MCF 10A (cell line): ENCODE data around the gene CNOT2. TPM values are rescaled to one million over a fixed set of nuclear protein-coding genes. Genes with fewer than 3 reads are reported as not detected.

Experiments
- BruUV-seq: library from RNA; stranded (reverse); fragments of 400-500 nt; replicated peaks from 2 replicates; lab custom pipeline; 2021; lab: Mats Ljungman, UMichigan
- CTCF ChIA-PET: fragments of 300-600 bp; sonication (Branson Sonifier 250); formaldehyde crosslinking; extraction: SDS; loops from one replicate; lab custom pipeline; 2021; ENCODE audit warnings: antibody characterized with exemption, inconsistent platforms; lab: Yijun Ruan, JAX
- POLR2A ChIA-PET: fragments of 300-600, 350-650 bp; sonication (Branson Sonifier 250); formaldehyde crosslinking; extraction: SDS; loops from one replicate; lab custom pipeline; 2020; ENCODE audit warnings: antibody characterized with exemption, inconsistent platforms; lab: Yijun Ruan, JAX
- DNase-seq: peaks from one replicate; pipeline ENCODE4 v3.0.0-alpha.2; 2018; ENCODE audit not compliant: unreplicated experiment
- H3K27ac Mint-ChIP-seq: one replicate; pipeline ENCODE4 v1.8.0; 2022; ENCODE audit warnings: mild to moderate bottlenecking, low read depth, mixed read lengths; ENCODE audit not compliant: unreplicated experiment
- H3K27me3 Mint-ChIP-seq: one replicate; pipeline ENCODE4 v1.8.0; 2022; ENCODE audit warnings: mixed read lengths; ENCODE audit not compliant: insufficient read depth, unreplicated experiment
- H3K36me3 Mint-ChIP-seq: one replicate; pipeline ENCODE4 v1.8.0; 2022; ENCODE audit warnings: mild to moderate bottlenecking, moderate library complexity, mixed read lengths; ENCODE audit not compliant: insufficient read depth, unreplicated experiment
- H3K4me1 Mint-ChIP-seq: one replicate; pipeline ENCODE4 v1.8.0; 2022; ENCODE audit warnings: mixed read lengths; ENCODE audit not compliant: insufficient read depth, unreplicated experiment
- H3K4me3 Mint-ChIP-seq: one replicate; pipeline ENCODE4 v1.8.0; 2022; ENCODE audit warnings: mild to moderate bottlenecking, moderate library complexity, mixed read lengths; ENCODE audit not compliant: unreplicated experiment
- H3K9me3 Mint-ChIP-seq: one replicate; pipeline ENCODE4 v1.8.0; 2022; ENCODE audit warnings: mixed read lengths; ENCODE audit not compliant: unreplicated experiment
- intact Hi-C: fragments of 100-400 bp; cut with micrococcal nuclease; formaldehyde crosslinking; loops from 2 replicates; pipeline ENCODE4 v1.14.1; 2022
- total RNA-seq: library from RNA; stranded (reverse); gene quantifications from 2 replicates; pipeline ENCODE4 v1.2.3, GENCODE V29; 2022
- TF ChIP-seq, protein P1 (sequence below): fragments of 200-600 bp; IDR thresholded peaks from one replicate; pipeline ENCODE4 v1.8.0; 2022; ENCODE audit warnings: antibody characterized with exemption, mild to moderate bottlenecking; ENCODE audit not compliant: unreplicated experiment

The CNOT2 gene
- total RNA-seq, 1 experiment from 2014 or later: 91.0 TPM

DNA sequence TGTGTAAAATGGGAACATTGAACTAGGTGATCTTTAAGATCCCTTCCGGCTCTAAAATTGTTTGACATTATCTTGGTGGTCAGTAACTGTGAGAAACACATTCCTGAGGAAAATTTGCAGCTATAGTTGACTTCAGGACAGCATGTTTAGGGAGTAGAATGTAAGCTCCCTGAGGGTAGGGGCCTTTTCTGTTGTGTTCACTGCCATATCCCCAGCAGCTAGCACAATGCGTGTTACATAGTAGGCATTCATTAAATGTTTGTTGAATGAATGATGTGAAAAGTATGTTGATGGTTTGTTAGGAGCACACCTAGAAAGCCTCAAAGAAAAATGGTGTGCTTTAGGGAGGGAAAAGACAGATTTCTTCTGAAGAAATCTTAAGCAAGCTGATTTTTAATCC lies 84.3 kb downstream of the CNOT2 start:
- BruUV-seq: no TSS peak
- Mint-ChIP-seq H3K9me3 (no peaks in the 10 kb centered on the region), H3K4me1 (peaks cover 8% of the 10 kb centered on the region), H3K27me3 (no peaks in the 10 kb centered on the region), H3K36me3 (peaks cover 39% of the 10 kb centered on the region), H3K27ac (no peak overlapping the region), H3K4me3 (no peak overlapping the region)
- ChIA-PET POLR2A (interaction anchor here (1.3 kb wide), 1 partner anchor 25 kb away, joined by 3 read pairs; no protein-coding TSS in a partner anchor), CTCF (interaction anchor here (1.5 kb wide), 1 partner anchor 448 kb away, joined by 4 read pairs; no protein-coding TSS in a partner anchor)
- DNase-seq: no peak
- TF ChIP-seq, protein P1, sequence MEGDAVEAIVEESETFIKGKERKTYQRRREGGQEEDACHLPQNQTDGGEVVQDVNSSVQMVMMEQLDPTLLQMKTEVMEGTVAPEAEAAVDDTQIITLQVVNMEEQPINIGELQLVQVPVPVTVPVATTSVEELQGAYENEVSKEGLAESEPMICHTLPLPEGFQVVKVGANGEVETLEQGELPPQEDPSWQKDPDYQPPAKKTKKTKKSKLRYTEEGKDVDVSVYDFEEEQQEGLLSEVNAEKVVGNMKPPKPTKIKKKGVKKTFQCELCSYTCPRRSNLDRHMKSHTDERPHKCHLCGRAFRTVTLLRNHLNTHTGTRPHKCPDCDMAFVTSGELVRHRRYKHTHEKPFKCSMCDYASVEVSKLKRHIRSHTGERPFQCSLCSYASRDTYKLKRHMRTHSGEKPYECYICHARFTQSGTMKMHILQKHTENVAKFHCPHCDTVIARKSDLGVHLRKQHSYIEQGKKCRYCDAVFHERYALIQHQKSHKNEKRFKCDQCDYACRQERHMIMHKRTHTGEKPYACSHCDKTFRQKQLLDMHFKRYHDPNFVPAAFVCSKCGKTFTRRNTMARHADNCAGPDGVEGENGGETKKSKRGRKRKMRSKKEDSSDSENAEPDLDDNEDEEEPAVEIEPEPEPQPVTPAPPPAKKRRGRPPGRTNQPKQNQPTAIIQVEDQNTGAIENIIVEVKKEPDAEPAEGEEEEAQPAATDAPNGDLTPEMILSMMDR: no peak
- intact Hi-C loops: no loop called here

DNA sequence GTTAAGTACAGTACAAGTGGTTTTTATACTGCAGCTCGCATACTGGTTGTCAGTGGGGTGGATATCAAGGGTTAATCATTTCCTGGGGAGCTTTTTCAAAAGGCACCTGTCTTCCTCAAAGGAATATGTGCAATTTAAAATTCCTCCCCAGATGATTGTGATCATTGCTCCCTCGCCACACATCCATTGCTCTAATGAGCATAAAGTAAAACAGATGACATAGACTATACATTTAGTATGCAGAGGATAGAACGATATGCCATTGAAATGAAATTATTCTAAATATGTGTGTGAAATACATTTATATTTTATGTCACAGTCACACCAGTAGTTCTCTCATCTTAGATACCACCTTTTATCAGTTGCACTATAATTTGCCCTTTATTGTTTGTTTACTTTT lies 86.5 kb downstream of the CNOT2 start:
- CTCF ChIA-PET: interaction anchor here (2.3 kb wide), 1 partner anchor 430 kb away, joined by 12 read pairs; no protein-coding TSS in a partner anchor
- Mint-ChIP-seq H3K27me3 (no peaks in the 10 kb centered on the region), H3K4me3 (no peak overlapping the region), H3K9me3 (no peaks in the 10 kb centered on the region), H3K36me3 (peaks cover 38% of the 10 kb centered on the region), H3K4me1 (peaks cover 8% of the 10 kb centered on the region), H3K27ac (no peak overlapping the region)
- TF ChIP-seq, protein P1: no peak
- no peak for DNase-seq
- intact Hi-C loops: loop anchor here (10.0 kb wide), 1 partner anchor 85 kb away; the partner anchor contains the start of gene CNOT2
- POLR2A ChIA-PET: interaction anchor here (0.9 kb wide), 1 partner anchor 85 kb away, joined by 3 read pairs; no protein-coding TSS in a partner anchor
- no TSS peak for BruUV-seq

DNA sequence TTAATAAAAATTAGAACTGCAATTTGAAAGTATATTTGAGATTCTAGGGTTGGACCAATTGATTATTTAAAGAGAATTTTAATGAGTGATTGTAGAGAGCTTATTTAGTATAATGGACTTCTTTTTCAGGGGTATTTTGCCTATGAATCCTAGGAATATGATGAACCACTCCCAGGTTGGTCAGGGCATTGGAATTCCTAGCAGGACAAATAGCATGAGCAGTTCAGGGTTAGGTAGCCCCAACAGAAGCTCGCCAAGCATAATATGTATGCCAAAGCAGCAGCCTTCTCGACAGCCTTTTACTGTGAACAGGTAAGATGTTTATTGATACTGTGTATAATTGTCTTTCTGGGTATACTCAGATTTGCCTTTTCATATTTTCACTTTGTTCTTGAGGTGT lies 86.9 kb downstream of the CNOT2 start:
- peaks cover 8% of the 10 kb centered on the region for H3K4me1 Mint-ChIP-seq
- H3K27ac Mint-ChIP-seq: no peak overlapping the region
- TF ChIP-seq, protein P1: no peak
- CTCF ChIA-PET: interaction anchor here (2.3 kb wide), 1 partner anchor 430 kb away, joined by 12 read pairs; no protein-coding TSS in a partner anchor
- intact Hi-C loops: loop anchor here (10.0 kb wide), 1 partner anchor 85 kb away; the partner anchor contains the start of gene CNOT2
- no peaks in the 10 kb centered on the region for H3K27me3 Mint-ChIP-seq
- BruUV-seq: no TSS peak
- POLR2A ChIA-PET: interaction anchor here (0.9 kb wide), 1 partner anchor 86 kb away, joined by 3 read pairs; no protein-coding TSS in a partner anchor
- H3K4me3 Mint-ChIP-seq: no peak overlapping the region
- peaks cover 38% of the 10 kb centered on the region for H3K36me3 Mint-ChIP-seq
- DNase-seq: no peak
- H3K9me3 Mint-ChIP-seq: no peaks in the 10 kb centered on the region

DNA sequence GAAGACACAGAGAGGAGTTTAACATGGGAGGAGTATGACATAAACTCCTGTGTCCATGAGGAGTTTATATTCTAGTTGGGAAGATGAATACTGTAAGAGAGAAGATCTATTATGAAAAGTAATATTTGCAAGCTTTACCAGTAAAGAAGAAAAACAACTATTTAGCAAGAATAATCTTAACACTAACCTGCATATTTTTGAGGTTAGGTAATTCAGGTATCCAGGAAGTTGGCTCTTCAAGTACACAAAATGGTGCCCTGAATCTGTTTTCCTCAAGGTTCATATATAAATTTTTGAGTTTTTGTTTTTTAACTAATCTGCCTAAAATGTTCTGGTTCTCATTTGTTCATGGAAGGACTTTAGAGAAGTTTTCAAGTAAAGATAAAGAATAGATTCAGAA lies 89.0 kb downstream of the CNOT2 start:
- no peaks in the 10 kb centered on the region for H3K27me3 Mint-ChIP-seq
- no peaks in the 10 kb centered on the region for H3K9me3 Mint-ChIP-seq
- H3K4me1 Mint-ChIP-seq: peaks cover 8% of the 10 kb centered on the region
- peak overlapping the region; percentile 37 for H3K27ac Mint-ChIP-seq
- TF ChIP-seq, protein P1: no peak
- DNase-seq: no peak
- POLR2A ChIA-PET: interaction anchor here (0.6 to 1.2 kb wide), 2 partner anchors 24 to 85 kb away, joined by 3 to 4 read pairs; no protein-coding TSS in a partner anchor
- intact Hi-C loops: loop anchor here (10.0 kb wide), 1 partner anchor 87 kb away; the partner anchor contains the start of gene CNOT2
- H3K36me3 Mint-ChIP-seq: peaks cover 52% of the 10 kb centered on the region
- no TSS peak for BruUV-seq
- CTCF ChIA-PET: no interaction called here
- H3K4me3 Mint-ChIP-seq: no peak overlapping the region
